ENCODE results near the gene PHLDA1. TPM values are rescaled to one million over a fixed set of nuclear protein-coding genes. Genes with fewer than 3 reads are reported as not detected.
"Not testable (repeated sequence)": the region's sequence is repeated elsewhere in the genome, so short reads cannot be mapped to it uniquely, and the experiment has no call there.

The PHLDA1 gene
- total RNA-seq, 1 donor from 2014 or later: 12.1 TPM

- Mint-ChIP-seq H3K4me1 (ENCODE audit: low read depth) (peaks cover 6% of the 10 kb centered on the region), H3K4me3 (ENCODE audit: unreplicated experiment) (no peak overlapping the region), H3K27me3 (ENCODE audit: low read depth) (peaks cover 5% of the 10 kb centered on the region), H3K36me3 (ENCODE audit: low read depth) (peaks cover 2% of the 10 kb centered on the region), H3K27ac (ENCODE audit: unreplicated experiment) (no peak overlapping the region), H3K9me3 (ENCODE audit: low read depth) (peaks cover 10% of the 10 kb centered on the region)
- no peak for DNase-seq (ENCODE audit: low spot score)
- no peak for TF ChIP-seq CTCF (IDR thresholded peaks at IDR 0.05)
These were observed 46.9 kb downstream of the PHLDA1 start for GRCh38 chr12:75984577-75985182.

GRCh38 chr12:75983851-75984250 is 47.7 kb downstream of the PHLDA1 start:
- H3K4me1 Mint-ChIP-seq (ENCODE audit: low read depth): peaks cover 13% of the 10 kb centered on the region
- not testable (repeated sequence) for H3K27me3 Mint-ChIP-seq (ENCODE audit: low read depth); H3K4me3 Mint-ChIP-seq (ENCODE audit: unreplicated experiment); DNase-seq (ENCODE audit: low spot score); H3K36me3 Mint-ChIP-seq (ENCODE audit: low read depth); H3K27ac Mint-ChIP-seq (ENCODE audit: unreplicated experiment); H3K9me3 Mint-ChIP-seq (ENCODE audit: low read depth)

- H3K27ac Mint-ChIP-seq (ENCODE audit: unreplicated experiment): no peak overlapping the region
- no peak for TF ChIP-seq CTCF (IDR thresholded peaks at IDR 0.05)
- no peak for DNase-seq (ENCODE audit: low spot score)
- H3K4me3 Mint-ChIP-seq (ENCODE audit: unreplicated experiment): no peak overlapping the region
- H3K27me3 Mint-ChIP-seq (ENCODE audit: low read depth): peaks cover 5% of the 10 kb centered on the region
- H3K4me1 Mint-ChIP-seq (ENCODE audit: low read depth): peaks cover 19% of the 10 kb centered on the region
- peaks cover 2% of the 10 kb centered on the region for H3K9me3 Mint-ChIP-seq (ENCODE audit: low read depth)
- H3K36me3 Mint-ChIP-seq (ENCODE audit: low read depth): peaks cover 1% of the 10 kb centered on the region
These were observed 48.5 kb downstream of the PHLDA1 start for GRCh38 chr12:75982979-75983660.

- no peaks in the 10 kb centered on the region for H3K36me3 Mint-ChIP-seq (ENCODE audit: low read depth)
- H3K9me3 Mint-ChIP-seq (ENCODE audit: low read depth): no peaks in the 10 kb centered on the region
- no peak overlapping the region for H3K4me3 Mint-ChIP-seq (ENCODE audit: unreplicated experiment)
- H3K27me3 Mint-ChIP-seq (ENCODE audit: low read depth): peaks cover 5% of the 10 kb centered on the region
- H3K27ac Mint-ChIP-seq (ENCODE audit: unreplicated experiment): no peak overlapping the region
- no peak for DNase-seq (ENCODE audit: low spot score)
- peaks cover 28% of the 10 kb centered on the region for H3K4me1 Mint-ChIP-seq (ENCODE audit: low read depth)
- no peak for TF ChIP-seq CTCF (IDR thresholded peaks at IDR 0.05)
These were observed 49.4 kb downstream of the PHLDA1 start for GRCh38 chr12:75982169-75982564.

GRCh38 chr12:75981247-75982168 is 50.1 kb downstream of the PHLDA1 start:
- H3K4me3 Mint-ChIP-seq (ENCODE audit: unreplicated experiment): no peak overlapping the region
- no peak for TF ChIP-seq CTCF (IDR thresholded peaks at IDR 0.05)
- H3K27ac Mint-ChIP-seq (ENCODE audit: unreplicated experiment): no peak overlapping the region
- H3K9me3 Mint-ChIP-seq (ENCODE audit: low read depth): no peaks in the 10 kb centered on the region
- peaks cover 5% of the 10 kb centered on the region for H3K27me3 Mint-ChIP-seq (ENCODE audit: low read depth)
- no peak for DNase-seq (ENCODE audit: low spot score)
- no peaks in the 10 kb centered on the region for H3K36me3 Mint-ChIP-seq (ENCODE audit: low read depth)
- peaks cover 33% of the 10 kb centered on the region for H3K4me1 Mint-ChIP-seq (ENCODE audit: low read depth)
